Stimulated activated CD4-positive, alpha-beta T cell treated with anti-CD3 and anti-CD28 coated beads, Interleukin-15, amount 100 ng/mL, for 48 hours (primary cell): ENCODE results near the gene NOM1.
"Not testable (repeated sequence)": the region's sequence is repeated elsewhere in the genome, so short reads cannot be mapped to it uniquely, and the experiment has no call there.

ENCODE experiments used
- DNase-seq, 2 donors: peaks; one replicate each; pipeline ENCODE4 v3.0.0-alpha.2; 2020; ENCODE audit warnings: low read depth in 2 of 2

Gene NOM1

DNA sequence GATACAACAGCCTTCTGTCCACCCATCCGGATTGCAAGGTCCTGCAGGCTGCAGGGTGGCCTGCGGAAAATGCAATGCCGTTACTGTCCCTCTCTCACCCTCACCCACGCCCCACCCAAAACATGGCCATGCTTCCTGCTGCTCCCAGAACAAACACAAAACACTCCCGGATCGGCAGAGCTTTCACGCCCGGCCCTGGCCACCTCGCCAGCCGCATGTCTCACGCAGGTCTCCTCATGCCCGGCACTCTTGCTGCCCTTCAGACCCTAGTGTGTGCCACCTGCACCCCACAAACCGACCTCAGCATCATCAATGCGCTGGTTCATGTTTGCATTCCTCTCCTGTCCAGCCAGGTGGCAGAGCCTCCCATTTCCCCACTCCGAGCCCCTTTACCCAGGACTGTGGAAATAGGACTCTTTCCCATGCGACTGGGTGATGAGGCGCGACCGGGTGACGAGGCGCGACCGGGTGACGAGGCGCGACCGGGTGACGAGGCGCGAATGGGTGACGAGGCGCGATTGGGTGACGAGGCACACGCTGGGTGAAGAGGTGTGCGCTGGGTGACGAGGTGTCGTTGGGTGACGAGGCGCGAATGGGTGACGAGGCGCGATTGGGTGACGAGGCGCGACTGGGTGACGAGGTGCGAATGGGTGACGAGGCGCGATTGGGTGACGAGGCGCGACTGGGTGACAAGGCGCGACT is 8.9 kb upstream of the NOM1 start:
- DNase-seq: no peak

- DNase-seq: no peak
Measured at GRCh38 chr7:156941393-156942182, 7.9 kb upstream of the NOM1 start.

DNA sequence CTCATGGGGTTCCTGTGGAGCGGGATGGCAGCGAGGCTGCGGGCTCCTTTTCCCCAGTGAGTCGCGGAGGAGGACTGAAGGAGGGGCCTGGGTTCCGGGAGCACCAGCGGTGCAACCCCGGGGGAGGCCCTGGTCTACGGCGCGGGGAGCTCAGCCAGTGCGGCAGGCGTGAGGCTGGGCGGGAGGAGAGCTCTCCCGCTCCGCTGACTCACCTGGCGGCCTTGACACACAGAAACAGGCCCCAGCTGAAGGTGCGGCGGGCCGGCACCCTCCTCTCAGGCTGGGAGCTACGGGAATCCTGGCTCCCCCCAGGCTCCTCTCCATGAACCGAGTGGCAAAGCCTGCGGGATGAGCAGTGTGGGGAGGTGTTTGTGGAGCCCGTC is 6.8 kb upstream of the NOM1 start:
- no peak for DNase-seq

DNA sequence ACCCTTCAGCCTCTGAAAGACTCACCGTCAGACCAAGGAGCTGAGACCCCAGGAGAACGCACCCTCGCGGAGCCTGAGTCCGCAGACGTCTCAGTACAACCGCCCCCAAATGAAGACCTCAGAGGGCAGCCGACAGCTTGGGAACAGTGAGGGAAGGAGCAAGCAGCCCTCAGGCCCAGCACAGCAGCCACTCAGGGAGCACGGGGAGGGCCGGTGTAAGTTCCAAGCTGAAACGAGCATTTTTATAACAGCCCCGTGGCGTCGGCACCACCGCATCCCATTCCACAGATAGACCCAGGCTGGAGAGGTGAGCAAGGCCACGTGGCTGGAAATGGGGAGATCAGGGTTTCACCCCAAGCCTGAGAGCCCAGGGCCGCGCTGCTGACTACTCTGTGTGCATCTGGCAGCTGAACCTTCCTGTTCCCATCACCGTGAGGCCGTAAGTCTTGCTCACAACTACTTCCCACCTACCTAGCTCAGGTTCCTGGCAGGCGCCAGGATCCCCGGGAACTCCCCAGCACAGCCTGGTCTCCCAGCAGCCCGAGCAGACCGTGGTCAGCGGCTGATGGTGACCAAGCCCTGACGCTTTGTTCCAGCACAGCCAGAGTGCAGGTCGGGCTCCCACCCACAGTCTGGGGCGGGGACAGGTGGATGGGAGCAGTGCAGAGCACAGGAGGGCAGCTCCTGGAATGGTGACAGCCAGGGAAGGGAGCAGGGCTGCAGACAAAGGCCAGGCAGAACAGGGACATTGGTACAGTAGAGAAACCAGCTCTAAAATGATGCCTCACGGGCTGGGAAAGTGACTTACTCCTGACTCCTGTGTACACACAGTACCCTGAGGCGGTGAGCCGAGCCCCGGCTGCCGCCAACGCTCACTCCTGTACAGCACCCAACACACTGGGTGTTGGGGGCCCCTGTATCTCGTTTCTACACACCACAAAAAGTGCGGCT is 6.1 kb upstream of the NOM1 start:
- DNase-seq: no peak

DNA sequence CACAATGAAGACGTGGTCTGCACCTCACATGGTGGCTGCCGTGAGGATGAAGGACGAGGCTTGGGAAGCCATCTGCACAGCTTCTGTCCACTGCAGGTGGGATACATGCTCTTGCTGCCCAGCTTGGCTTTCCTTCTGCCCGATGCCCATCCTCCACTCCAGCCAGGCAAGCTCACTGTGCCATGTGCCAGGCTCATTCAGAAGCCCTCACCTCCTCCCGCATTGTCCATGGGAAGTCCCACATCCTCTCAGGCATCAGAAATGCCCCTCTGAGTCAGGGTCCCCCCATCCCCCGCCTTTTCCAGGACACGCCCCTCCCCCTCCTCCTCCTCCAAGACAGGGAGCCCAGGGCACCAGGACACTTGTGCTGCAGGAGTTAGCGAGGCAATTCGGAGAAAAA is 4.6 kb upstream of the NOM1 start:
- no peak for DNase-seq

GRCh38 chr7:156947120-156947843 is 2.2 kb upstream of the NOM1 start:
- no peak for DNase-seq

GRCh38 chr7:156948361-156948760 is 1.2 kb upstream of the NOM1 start:
- DNase-seq: no peak

GRCh38 chr7:156950381-156950858 is 908 bp downstream of the NOM1 start:
- DNase-seq: no peak

GRCh38 chr7:156953215-156953614 is 3.7 kb downstream of the NOM1 start:
- DNase-seq: not testable (repeated sequence)

DNA sequence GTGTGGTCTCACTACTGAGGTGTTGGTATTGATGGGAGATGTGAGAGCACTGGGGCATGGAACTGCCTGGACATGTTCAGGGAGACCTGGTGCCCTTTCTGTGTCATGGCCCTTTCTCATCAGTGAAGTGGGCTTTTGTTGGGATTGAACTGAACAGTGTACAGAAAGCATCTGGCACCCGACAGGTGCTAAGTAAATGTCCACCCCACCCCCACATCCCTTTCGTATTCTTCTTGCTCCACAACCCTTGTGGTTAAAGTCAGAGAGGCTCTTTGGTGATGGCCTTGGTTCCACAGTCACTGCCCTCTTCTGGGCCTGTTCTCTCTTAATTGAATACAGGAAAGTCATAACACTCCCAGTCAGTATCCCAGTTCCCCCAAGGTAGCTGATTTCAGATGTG is 5.4 kb downstream of the NOM1 start:
- DNase-seq: no peak

DNA sequence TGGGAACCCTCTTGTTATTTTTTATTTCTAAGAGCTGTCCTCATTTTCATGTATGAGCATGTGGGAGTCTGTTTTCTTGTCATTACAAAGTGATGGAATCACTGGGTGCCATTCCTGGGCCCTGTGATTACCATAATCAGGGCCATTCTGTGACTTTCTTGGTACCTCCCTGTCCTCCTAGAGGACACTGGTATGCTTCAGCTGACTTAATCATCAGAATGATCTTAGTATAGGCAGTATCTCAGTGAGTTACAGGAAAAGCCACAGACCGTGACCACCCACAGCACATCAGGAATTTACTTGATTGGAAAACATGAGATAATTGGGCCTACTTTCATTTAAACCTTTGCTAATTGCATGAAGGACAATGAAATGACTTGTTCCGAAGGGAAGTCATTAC is 7.2 kb downstream of the NOM1 start:
- no peak for DNase-seq

DNA sequence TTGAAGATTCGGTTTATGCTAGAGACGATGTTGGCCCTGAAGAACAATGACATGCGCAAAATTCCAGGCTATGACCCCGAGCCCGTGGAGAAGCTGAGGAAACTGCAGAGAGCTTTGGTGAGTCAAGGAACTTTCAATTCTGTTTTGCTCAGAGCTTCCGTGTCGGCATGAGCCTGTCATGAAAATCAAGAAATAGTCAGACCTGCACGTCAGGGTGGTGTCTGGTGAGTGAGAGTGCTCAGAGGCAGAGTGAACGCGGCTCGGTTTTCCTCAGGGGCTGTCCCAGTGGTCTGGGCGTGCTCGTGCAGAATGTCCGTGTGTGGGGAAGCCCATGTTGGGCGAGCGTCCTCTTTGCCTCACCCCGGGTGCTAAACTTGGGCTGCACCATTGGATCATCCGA is 12.6 kb downstream of the NOM1 start:
- no peak for DNase-seq

- no peak for DNase-seq
Measured at GRCh38 chr7:156962897-156963296, 13.4 kb downstream of the NOM1 start.

GRCh38 chr7:156963472-156963871 is 14.0 kb downstream of the NOM1 start:
- DNase-seq: no peak

GRCh38 chr7:156964971-156965370 is 15.5 kb downstream of the NOM1 start:
- DNase-seq: no peak

DNA sequence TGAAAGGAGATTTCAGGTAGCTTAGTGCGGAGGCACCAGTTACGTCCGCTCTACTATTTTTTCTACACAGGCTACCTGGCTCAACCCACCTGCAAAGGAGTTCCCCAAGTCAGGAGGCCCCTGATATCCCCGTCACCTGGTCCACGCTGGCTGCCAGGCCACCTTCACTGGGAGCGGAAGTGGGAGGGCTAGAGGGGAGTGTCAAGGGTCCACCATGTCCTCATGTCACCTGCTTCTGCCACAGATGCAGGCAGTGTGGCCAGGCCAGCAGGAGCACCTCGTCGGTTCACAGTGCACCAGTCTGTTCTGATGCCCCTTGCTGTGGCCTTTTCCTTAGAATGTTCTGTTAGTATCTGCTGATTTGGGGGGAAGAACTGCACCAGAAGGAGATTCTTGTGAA is 16.9 kb downstream of the NOM1 start:
- no peak for DNase-seq

GRCh38 chr7:156968183-156968582 is 18.7 kb downstream of the NOM1 start:
- DNase-seq: no peak

- DNase-seq: no peak
Measured at GRCh38 chr7:156969972-156970420, 20.5 kb downstream of the NOM1 start.

GRCh38 chr7:156975620-156976019 is 26.1 kb downstream of the NOM1 start:
- DNase-seq: no peak

DNA sequence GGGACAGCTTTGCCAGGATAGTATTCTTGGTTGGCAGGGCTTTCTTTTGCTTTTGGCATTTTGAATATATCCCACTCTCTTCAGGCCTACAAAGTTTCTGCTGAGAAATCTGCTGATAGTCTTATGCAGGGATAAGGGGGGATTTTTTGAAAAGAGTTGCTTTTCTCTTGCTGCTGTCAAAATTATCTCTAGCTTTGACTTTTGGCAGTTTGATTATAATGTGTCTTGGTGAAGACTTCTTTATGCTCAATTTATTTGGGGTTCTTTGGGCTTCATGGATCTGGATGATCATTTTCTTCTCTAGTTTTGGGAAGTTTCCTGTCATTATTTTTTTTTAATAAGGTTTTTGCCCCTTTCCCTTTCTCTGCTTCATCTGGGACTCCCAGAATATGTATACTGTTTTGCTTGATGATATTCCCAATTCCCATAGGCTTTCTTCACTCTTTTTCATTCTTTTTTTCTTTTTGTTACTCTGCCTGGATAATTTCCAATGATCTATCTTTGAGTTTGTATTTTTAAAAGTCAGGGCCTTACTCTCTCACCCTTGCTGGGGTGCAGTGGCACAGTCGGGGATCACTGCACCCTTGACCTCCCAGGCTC is 29.6 kb downstream of the NOM1 start:
- DNase-seq: no peak

DNA sequence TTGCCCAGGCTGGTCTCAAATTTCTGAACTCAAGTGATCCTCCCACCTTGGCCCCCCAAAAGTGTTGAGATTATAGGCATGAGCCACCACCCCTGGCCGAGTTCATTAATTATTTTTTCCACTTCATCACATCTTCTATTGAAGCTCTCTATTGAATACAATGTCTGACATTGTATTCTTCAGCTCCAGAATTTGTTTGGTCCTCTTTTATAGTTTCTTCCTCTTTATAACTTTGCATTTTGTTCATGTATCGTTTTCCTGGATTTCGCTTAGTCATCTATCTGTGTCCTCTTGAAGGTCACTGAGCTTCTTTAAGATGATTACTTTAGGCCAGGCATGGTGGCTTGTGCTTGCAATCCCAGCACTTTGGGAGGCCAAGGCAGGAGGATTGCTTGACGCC is 30.2 kb downstream of the NOM1 start:
- no peak for DNase-seq
